ENCODE data around the gene LTC4S. TPM values are rescaled to one million over a fixed set of nuclear protein-coding genes. Genes with fewer than 3 reads are reported as not detected.

Gene LTC4S
- total and polyA plus RNA-seq, 12 donors, result 5.4 to 20.0 (median 8.8) TPM

DNA sequence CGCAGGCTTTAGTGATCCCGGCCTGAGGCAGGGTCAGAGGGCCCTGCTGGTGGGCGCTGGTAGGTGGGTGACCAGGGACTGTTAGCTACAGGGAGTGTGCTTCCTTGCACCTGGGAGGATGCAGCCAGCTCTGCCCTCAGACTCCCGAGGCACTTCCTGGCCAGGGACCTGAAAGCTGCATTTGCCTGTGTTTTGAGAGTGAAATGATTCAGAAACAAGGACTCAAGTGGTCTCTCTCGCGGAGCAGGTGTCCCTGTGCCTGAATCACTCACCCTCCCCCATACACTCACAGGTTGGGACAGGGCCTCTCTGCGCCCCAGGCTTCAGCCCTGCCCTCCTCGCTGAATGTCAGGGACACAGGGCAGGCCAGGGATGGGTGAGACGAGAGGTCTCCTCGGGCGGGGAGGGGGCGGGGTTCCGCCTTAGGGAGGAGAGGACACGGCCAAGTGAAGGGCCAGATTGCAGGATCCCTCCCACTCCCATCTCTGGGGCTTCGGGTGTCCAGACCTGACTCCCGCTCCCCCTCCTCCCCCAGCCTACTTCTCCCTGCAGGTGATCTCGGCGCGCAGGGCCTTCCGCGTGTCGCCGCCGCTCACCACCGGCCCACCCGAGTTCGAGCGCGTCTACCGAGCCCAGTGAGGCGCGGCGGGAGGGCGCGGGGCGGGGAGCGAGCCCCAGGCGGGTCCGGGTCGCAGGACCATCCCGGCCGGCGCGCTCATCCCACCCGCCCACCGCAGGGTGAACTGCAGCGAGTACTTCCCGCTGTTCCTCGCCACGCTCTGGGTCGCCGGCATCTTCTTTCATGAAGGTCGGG lies 1.5 kb downstream of the LTC4S start:
- 12 to 14% methylated on average over 50 to 53 of the region's 53 CpGs for WGBS, 2 donors
- H3K36me3 ChIP-seq, result peaks cover 0 to 33% (median 31%) of the 10 kb centered on the region in 9 donors
- ATAC-seq, result no peak
- H3K27ac ChIP-seq, result peak overlapping the region; percentile 71 to 92 (median 85)
- H3K27me3 ChIP-seq, result no peaks in the 10 kb centered on the region
- no peaks in the 10 kb centered on the region for H3K9me3 ChIP-seq
- peak overlapping the region; percentile 43 to 84 (median 66) for H3K4me3 ChIP-seq
- no peak for DNase-seq
- TF ChIP-seq CTCF (IDR thresholded peaks at IDR 0.05), result no peak
- intact Hi-C loops (cut with DNase I), result loop anchor here in 5 of 10 donors (2.0 to 5.0 kb wide), 2 partner anchors 32 to 33 kb away; no protein-coding TSS in a partner anchor
- H3K4me1 ChIP-seq, result peaks cover 33 to 56% (median 54%) of the 10 kb centered on the region in 9 donors

- H3K4me3 ChIP-seq, result peak overlapping the region; percentile 43 to 84 (median 66)
- intact Hi-C loops (cut with DNase I), result loop anchor here in 7 of 10 donors (1.0 to 5.0 kb wide), 3 partner anchors 33 to 34 kb away; no protein-coding TSS in a partner anchor
- H3K9me3 ChIP-seq, result no peaks in the 10 kb centered on the region
- peak; percentile 78 to 84 for DNase-seq
- peaks cover 0 to 42% (median 38%) of the 10 kb centered on the region in 9 donors for H3K36me3 ChIP-seq
- WGBS, 2 donors, result 4 to 5% methylated on average over 96 to 111 of the region's 113 CpGs
- H3K27ac ChIP-seq, result peak overlapping the region; percentile 71 to 92 (median 85)
- H3K4me1 ChIP-seq, result peaks cover 33 to 57% (median 54%) of the 10 kb centered on the region in 9 donors
- ATAC-seq, result peak; percentile 64 to 77 (median 70)
- peak; percentile 68 to 98 (median 86) for TF ChIP-seq CTCF (IDR thresholded peaks at IDR 0.05)
- H3K27me3 ChIP-seq, result no peaks in the 10 kb centered on the region
Measured at GRCh38 chr5:179795863-179796833, 2.4 kb downstream of the LTC4S start.

- no peak for ATAC-seq
- peak overlapping the region in 8 of 10 donors; percentile 78 to 92 (median 86) for H3K27ac ChIP-seq
- WGBS, 2 donors, result 87 to 89% methylated on average over 21 of the region's 21 CpGs
- peaks cover 0 to 51% (median 40%) of the 10 kb centered on the region in 9 donors for H3K36me3 ChIP-seq
- peaks cover 33 to 59% (median 52%) of the 10 kb centered on the region in 9 donors for H3K4me1 ChIP-seq
- intact Hi-C loops (cut with DNase I), result loop anchor here in 5 of 10 donors (1.0 to 5.0 kb wide), 3 partner anchors 34 to 35 kb away; no protein-coding TSS in a partner anchor
- no peaks in the 10 kb centered on the region for H3K27me3 ChIP-seq
- H3K4me3 ChIP-seq, result peak overlapping the region in 8 of 10 donors; percentile 52 to 84 (median 67)
- no peaks in the 10 kb centered on the region for H3K9me3 ChIP-seq
- no peak for TF ChIP-seq CTCF (IDR thresholded peaks at IDR 0.05)
- DNase-seq, result no peak
Measured at GRCh38 chr5:179796877-179797608, 3.3 kb downstream of the LTC4S start.

Measured in heart right ventricle (tissue), 16 donors.